Activated CD4-positive, alpha-beta memory T cell treated with anti-CD3 and anti-CD28 coated beads, Interleukin-2, amount 10 ng/mL, durations not matched to agents 7 days and 5 days (primary cell): ENCODE measurements around the gene SLA2. TPM values are rescaled to one million over a fixed set of nuclear protein-coding genes. Genes with fewer than 3 reads are reported as not detected.
A peak's percentile ranks its signal among the peaks of the same experiment; 100 is the strongest.
"Not testable (repeated sequence)": the region's sequence is repeated elsewhere in the genome, so short reads cannot be mapped to it uniquely, and the experiment has no call there.

ENCODE experiments used
- CTCF ChIA-PET: fragments of 350-600 bp; sonication (Branson Sonifier 250); formaldehyde crosslinking; loops from one replicate; lab custom pipeline; 2021; ENCODE audit warnings: antibody characterized with exemption, inconsistent platforms; lab: Charles Lee
- POLR2A ChIA-PET: fragments of 350-600 bp; sonication (Branson Sonifier 250); formaldehyde crosslinking; loops from one replicate; lab custom pipeline; 2021; ENCODE audit warnings: antibody characterized with exemption; lab: Charles Lee
- DNase-seq: peaks from one replicate; pipeline ENCODE4 v3.0.0-alpha.2; 2020
- H3K27ac Mint-ChIP-seq: one replicate; pipeline ENCODE4 v1.8.0; 2021; ENCODE audit warnings: mild to moderate bottlenecking, mixed read lengths
- H3K27me3 Mint-ChIP-seq: one replicate; pipeline ENCODE4 v1.8.0; 2021; ENCODE audit warnings: mixed read lengths
- H3K36me3 Mint-ChIP-seq: one replicate; pipeline ENCODE4 v1.8.0; 2021; ENCODE audit warnings: low read depth, mixed read lengths
- H3K4me1 Mint-ChIP-seq: one replicate; pipeline ENCODE4 v1.8.0; 2021; ENCODE audit warnings: mixed read lengths
- H3K4me3 Mint-ChIP-seq: one replicate; pipeline ENCODE4 v1.8.0; 2021; ENCODE audit warnings: mild to moderate bottlenecking, mixed read lengths
- H3K9me3 Mint-ChIP-seq: one replicate; pipeline ENCODE4 v1.8.0; 2021; ENCODE audit warnings: mixed read lengths
- total RNA-seq, 2 experiments: library from RNA; stranded (reverse); gene quantifications; one replicate each; pipeline ENCODE4 v1.2.3, GENCODE V29; 2021

SLA2 gene, protein sequence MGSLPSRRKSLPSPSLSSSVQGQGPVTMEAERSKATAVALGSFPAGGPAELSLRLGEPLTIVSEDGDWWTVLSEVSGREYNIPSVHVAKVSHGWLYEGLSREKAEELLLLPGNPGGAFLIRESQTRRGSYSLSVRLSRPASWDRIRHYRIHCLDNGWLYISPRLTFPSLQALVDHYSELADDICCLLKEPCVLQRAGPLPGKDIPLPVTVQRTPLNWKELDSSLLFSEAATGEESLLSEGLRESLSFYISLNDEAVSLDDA
- 10 to 100 TPM; 78.6 to 79.9 TPM for total RNA-seq

- CTCF ChIA-PET, result interaction anchor here (0.6 to 1.9 kb wide), 19 partner anchors 9 to 241 kb away, joined by 3 to 12 read pairs (median 5); partner anchors contain the start of genes DSN1, NDRG3 and RAB5IF
These were observed at the start of gene SLA2 for GRCh38 chr20:36645998-36646397. Gene SLA2, minus strand, starts transcription at chr20:36646196. Its CDS starts 4,861 bp downstream, at chr20:36641335.

GRCh38 chr20:36695467-36695866, 49.5 kb upstream of the SLA2 start:
- H3K9me3 Mint-ChIP-seq, POLR2A ChIA-PET, H3K27ac Mint-ChIP-seq, H3K4me1 Mint-ChIP-seq, H3K4me3 Mint-ChIP-seq, H3K27me3 Mint-ChIP-seq, CTCF ChIA-PET, H3K36me3 Mint-ChIP-seq, DNase-seq: not testable (repeated sequence)

More at GRCh38 chr20:36645998-36646397, at the start of gene SLA2:
- DNase-seq, result peak; percentile 82
- Mint-ChIP-seq H3K36me3 (peaks cover 43% of the 10 kb centered on the region), H3K27ac (peak within 1 kb of the TSS; percentile 97), H3K4me1 (peaks cover 49% of the 10 kb centered on the region), H3K27me3 (no peaks in the 10 kb centered on the region), H3K9me3 (no peaks in the 10 kb centered on the region), H3K4me3 (peak within 1 kb of the TSS; percentile 96)
- POLR2A ChIA-PET, result interaction anchor here (0.8 to 5.8 kb wide), 24 partner anchors 10 to 533 kb away, joined by 3 to 75 read pairs (median 4); partner anchors contain the start of genes DSN1, MROH8, NDRG3 and RAB5IF

GRCh38 chr20:36688630-36689029, 42.6 kb upstream of the SLA2 start:
- Mint-ChIP-seq H3K36me3 (peaks cover 4% of the 10 kb centered on the region), H3K4me3 (no peak overlapping the region), H3K9me3 (no peaks in the 10 kb centered on the region), H3K27me3 (no peaks in the 10 kb centered on the region), H3K27ac (no peak overlapping the region), H3K4me1 (no peaks in the 10 kb centered on the region)
- ChIA-PET POLR2A (no interaction called here), CTCF (no interaction called here)
- DNase-seq, result no peak

- Mint-ChIP-seq H3K4me1 (no peaks in the 10 kb centered on the region), H3K27me3 (no peaks in the 10 kb centered on the region)
- POLR2A ChIA-PET, result no interaction called here
These were observed 41.9 kb upstream of the SLA2 start for GRCh38 chr20:36687850-36688249.

GRCh38 chr20:36686944-36687343, 40.9 kb upstream of the SLA2 start:
- H3K4me3 Mint-ChIP-seq, result no peak overlapping the region
- CTCF ChIA-PET, result no interaction called here
- no peak for DNase-seq
- H3K36me3 Mint-ChIP-seq, result peaks cover 8% of the 10 kb centered on the region
- POLR2A ChIA-PET, result no interaction called here
- H3K9me3 Mint-ChIP-seq, result no peaks in the 10 kb centered on the region
- no peaks in the 10 kb centered on the region for H3K4me1 Mint-ChIP-seq
- H3K27me3 Mint-ChIP-seq, result no peaks in the 10 kb centered on the region
- H3K27ac Mint-ChIP-seq, result no peak overlapping the region

More at GRCh38 chr20:36687850-36688249, 41.9 kb upstream of the SLA2 start:
- DNase-seq, result no peak
- H3K4me3 Mint-ChIP-seq, result no peak overlapping the region
- CTCF ChIA-PET, result interaction anchor here (0.9 kb wide), 1 partner anchor 9 kb away, joined by 4 read pairs; no protein-coding TSS in a partner anchor
- H3K27ac Mint-ChIP-seq, result no peak overlapping the region
- peaks cover 4% of the 10 kb centered on the region for H3K36me3 Mint-ChIP-seq
- H3K9me3 Mint-ChIP-seq, result no peaks in the 10 kb centered on the region

DNA sequence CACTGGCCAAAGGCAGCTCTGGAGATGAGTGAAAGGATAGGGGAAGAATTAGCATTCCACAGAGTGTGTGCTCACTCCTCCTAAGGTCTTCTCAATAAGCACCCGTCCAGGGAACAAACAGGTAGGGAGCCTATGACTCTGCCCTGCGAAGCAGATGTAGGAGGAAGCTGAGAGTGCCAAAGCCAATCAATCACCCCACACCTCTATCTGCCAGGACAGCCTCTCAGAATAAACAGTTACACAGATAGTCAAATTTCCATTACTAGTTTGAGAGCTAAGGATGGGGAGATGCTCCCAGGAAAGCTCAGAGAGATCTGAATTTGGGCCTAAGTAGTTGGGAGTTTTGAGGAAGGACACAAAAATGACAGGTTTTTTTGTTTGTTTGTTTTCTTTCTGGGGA, 40.5 kb upstream of the SLA2 start:
- Mint-ChIP-seq H3K4me3 (no peak overlapping the region), H3K27ac (no peak overlapping the region), H3K4me1 (no peaks in the 10 kb centered on the region), H3K27me3 (no peaks in the 10 kb centered on the region), H3K9me3 (no peaks in the 10 kb centered on the region), H3K36me3 (peaks cover 8% of the 10 kb centered on the region)
- DNase-seq, result no peak
- CTCF ChIA-PET, result no interaction called here
- POLR2A ChIA-PET, result no interaction called here

GRCh38 chr20:36684747-36685146, 38.8 kb upstream of the SLA2 start:
- CTCF ChIA-PET, result interaction anchor here (0.6 kb wide), 1 partner anchor 39 kb away, joined by 3 read pairs; the partner anchor contains the start of gene SLA2
- POLR2A ChIA-PET, result no interaction called here

DNA sequence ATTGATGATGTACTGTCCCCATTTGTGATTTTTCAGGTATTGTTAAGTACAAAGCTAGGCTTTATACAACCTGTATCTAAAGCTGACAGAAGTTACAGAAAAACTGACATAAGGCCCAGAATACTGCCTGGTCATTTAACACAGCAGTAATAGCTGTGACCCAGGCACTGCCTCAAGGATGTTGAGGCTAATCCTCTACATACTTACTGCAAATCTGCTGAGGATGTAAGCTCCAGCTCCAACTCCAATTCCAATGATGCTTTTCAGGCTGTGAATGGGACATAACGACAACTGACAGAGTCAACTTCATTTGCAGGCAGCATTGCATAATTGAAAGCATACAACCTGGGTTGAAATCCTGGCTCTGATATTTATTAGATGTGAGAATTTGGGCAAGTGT, 36.3 kb upstream of the SLA2 start:
- Mint-ChIP-seq H3K4me3 (no peak overlapping the region), H3K27ac (no peak overlapping the region), H3K9me3 (no peaks in the 10 kb centered on the region), H3K36me3 (peaks cover 28% of the 10 kb centered on the region), H3K27me3 (no peaks in the 10 kb centered on the region), H3K4me1 (no peaks in the 10 kb centered on the region)
- ChIA-PET POLR2A (interaction anchor here (1.0 kb wide), 1 partner anchor 64 kb away, joined by 3 read pairs; the partner anchor contains the start of gene NDRG3), CTCF (no interaction called here)
- no peak for DNase-seq

More at GRCh38 chr20:36684747-36685146, 38.8 kb upstream of the SLA2 start:
- no peak overlapping the region for H3K4me3 Mint-ChIP-seq
- no peak for DNase-seq
- peaks cover 17% of the 10 kb centered on the region for H3K36me3 Mint-ChIP-seq
- no peaks in the 10 kb centered on the region for H3K4me1 Mint-ChIP-seq
- no peaks in the 10 kb centered on the region for H3K9me3 Mint-ChIP-seq
- H3K27me3 Mint-ChIP-seq, result no peaks in the 10 kb centered on the region
- H3K27ac Mint-ChIP-seq, result no peak overlapping the region

DNA sequence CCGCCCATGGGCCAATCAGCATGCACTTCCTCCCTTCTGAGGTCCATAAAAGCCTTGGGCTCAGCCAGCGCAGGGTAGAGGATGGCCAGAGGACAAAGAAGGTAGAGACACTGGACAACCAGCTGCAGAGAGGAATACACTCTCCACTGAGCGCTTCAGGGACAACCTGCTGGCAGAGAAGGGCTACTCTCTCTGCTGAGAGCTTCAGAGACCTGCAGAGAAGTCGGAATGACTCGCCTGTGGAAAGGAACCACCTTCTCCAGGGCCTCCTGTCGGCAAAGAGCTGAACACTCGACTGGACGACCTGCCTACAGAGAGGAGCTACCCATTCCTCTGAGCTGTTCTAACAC, 31.4 kb upstream of the SLA2 start:
- peaks cover 23% of the 10 kb centered on the region for H3K36me3 Mint-ChIP-seq
- H3K27me3 Mint-ChIP-seq, result no peaks in the 10 kb centered on the region
- no peak overlapping the region for H3K4me3 Mint-ChIP-seq
- POLR2A ChIA-PET, result no interaction called here
- CTCF ChIA-PET, result no interaction called here
- no peak overlapping the region for H3K27ac Mint-ChIP-seq
- H3K4me1 Mint-ChIP-seq, result no peaks in the 10 kb centered on the region
- no peaks in the 10 kb centered on the region for H3K9me3 Mint-ChIP-seq
- DNase-seq, result no peak

DNA sequence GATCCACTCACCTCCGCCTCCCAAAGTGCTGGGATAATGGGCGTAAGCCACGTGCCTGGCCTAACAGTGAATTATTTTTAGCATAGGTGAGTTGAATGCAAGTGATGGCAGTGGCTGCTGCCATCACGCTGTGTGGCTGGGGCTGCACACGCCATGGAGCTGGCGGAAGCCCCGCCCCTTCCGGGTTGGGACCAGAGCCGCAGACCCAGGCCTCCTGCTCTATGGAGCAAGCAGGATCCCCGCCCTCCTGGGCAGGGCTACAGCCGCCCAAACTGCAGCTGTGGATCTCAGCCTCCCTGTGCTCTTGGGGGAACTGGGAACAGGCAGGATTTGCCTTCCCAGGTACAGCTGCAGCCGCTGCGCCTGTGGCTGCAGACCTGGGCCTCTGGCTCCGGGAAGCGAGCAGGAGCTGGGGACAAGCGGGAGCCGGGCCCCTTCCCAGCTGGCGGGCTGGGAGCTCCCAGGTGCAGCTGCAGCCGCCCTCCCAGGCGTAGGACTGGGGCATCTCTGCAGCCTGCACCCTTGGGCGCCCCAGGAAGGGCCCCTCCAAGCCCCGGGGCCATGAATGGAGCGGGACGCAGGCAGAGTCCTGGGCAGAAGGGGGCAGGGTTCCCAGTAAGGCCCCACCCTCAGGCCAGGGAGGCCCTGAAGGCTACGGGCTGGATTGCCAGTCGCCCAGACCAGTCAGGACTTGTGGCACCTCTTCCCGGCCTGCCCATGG, 30.9 kb upstream of the SLA2 start:
- ChIA-PET CTCF (no interaction called here), POLR2A (no interaction called here)
- peaks cover 20% of the 10 kb centered on the region for H3K36me3 Mint-ChIP-seq
- no peaks in the 10 kb centered on the region for H3K4me1 Mint-ChIP-seq
- no peaks in the 10 kb centered on the region for H3K27me3 Mint-ChIP-seq
- H3K4me3 Mint-ChIP-seq, result no peak overlapping the region
- no peak for DNase-seq
- no peak overlapping the region for H3K27ac Mint-ChIP-seq
- H3K9me3 Mint-ChIP-seq, result no peaks in the 10 kb centered on the region

DNA sequence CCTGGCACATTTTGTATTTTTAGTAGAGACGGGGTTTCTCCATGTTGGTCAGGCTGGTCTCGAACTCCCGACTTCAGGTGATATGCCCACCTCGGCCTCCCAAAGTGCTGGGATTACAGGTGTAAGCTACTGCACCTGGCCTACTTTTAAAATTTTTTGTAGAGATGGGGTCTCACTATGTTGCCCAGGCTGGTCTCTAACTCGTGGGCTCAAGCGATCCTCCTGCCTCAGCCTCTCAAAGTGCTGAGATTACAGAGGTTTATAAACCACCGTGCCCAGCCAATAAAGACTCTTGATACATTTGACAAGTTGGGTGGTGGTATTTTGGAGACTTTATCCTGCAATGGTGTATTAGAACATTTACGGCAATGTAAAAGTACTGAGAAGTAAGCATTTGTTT, 29.5 kb upstream of the SLA2 start:
- H3K4me1 Mint-ChIP-seq, H3K4me3 Mint-ChIP-seq, POLR2A ChIA-PET, H3K9me3 Mint-ChIP-seq, H3K27ac Mint-ChIP-seq, H3K27me3 Mint-ChIP-seq, CTCF ChIA-PET, DNase-seq: not testable (repeated sequence)
- H3K36me3 Mint-ChIP-seq, result peaks cover 14% of the 10 kb centered on the region

DNA sequence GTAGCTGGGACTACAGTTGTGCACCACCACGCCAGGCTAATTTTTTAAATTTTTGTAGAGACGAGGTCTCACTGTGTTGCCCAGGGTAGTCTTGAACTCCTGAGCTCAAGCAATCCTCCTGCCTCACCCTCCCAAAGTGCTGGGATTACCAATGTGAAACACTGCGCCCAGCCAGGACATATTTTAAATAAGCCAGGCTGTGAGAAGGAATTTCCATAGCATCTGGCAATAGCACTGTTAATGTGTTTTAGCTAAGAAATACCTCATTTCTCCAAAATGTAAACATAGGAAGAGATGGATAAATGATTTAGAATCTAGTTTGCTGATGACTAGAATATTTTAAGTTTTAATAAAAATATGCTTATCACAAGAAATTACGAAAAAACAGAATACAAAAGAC, 27.0 kb upstream of the SLA2 start:
- H3K36me3 Mint-ChIP-seq, result peaks cover 10% of the 10 kb centered on the region
- CTCF ChIA-PET, result no interaction called here
- no peaks in the 10 kb centered on the region for H3K4me1 Mint-ChIP-seq
- POLR2A ChIA-PET, result no interaction called here
- no peak overlapping the region for H3K27ac Mint-ChIP-seq
- no peak for DNase-seq
- H3K4me3 Mint-ChIP-seq, result no peak overlapping the region
- H3K27me3 Mint-ChIP-seq, result no peaks in the 10 kb centered on the region
- no peaks in the 10 kb centered on the region for H3K9me3 Mint-ChIP-seq

GRCh38 chr20:36670665-36671357, 24.8 kb upstream of the SLA2 start:
- CTCF ChIA-PET, result interaction anchor here (1.7 kb wide), 1 partner anchor 10 kb away, joined by 4 read pairs; no protein-coding TSS in a partner anchor

More at GRCh38 chr20:36670665-36671357, 24.8 kb upstream of the SLA2 start:
- DNase-seq, result no peak
- Mint-ChIP-seq H3K27ac (no peak overlapping the region), H3K27me3 (no peaks in the 10 kb centered on the region), H3K36me3 (peaks cover 4% of the 10 kb centered on the region), H3K4me1 (no peaks in the 10 kb centered on the region), H3K9me3 (no peaks in the 10 kb centered on the region), H3K4me3 (no peak overlapping the region)
- POLR2A ChIA-PET, result interaction anchor here (0.9 to 1.3 kb wide), 2 partner anchors 8 to 25 kb away, joined by 3 to 5 read pairs; partner anchors contain the start of gene SLA2
